CD4-positive, alpha-beta T cell treated with Interleukin-4 for 1 hour (primary cell): ENCODE measurements around the gene RMDN2.
"Not testable (repeated sequence)": the region's sequence is repeated elsewhere in the genome, so short reads cannot be mapped to it uniquely, and the experiment has no call there.

ENCODE experiments used
- DNase-seq, 2 donors: peaks; one replicate each; pipeline ENCODE4 v3.0.0-alpha.2; 2020 to 2022

Gene RMDN2

DNA sequence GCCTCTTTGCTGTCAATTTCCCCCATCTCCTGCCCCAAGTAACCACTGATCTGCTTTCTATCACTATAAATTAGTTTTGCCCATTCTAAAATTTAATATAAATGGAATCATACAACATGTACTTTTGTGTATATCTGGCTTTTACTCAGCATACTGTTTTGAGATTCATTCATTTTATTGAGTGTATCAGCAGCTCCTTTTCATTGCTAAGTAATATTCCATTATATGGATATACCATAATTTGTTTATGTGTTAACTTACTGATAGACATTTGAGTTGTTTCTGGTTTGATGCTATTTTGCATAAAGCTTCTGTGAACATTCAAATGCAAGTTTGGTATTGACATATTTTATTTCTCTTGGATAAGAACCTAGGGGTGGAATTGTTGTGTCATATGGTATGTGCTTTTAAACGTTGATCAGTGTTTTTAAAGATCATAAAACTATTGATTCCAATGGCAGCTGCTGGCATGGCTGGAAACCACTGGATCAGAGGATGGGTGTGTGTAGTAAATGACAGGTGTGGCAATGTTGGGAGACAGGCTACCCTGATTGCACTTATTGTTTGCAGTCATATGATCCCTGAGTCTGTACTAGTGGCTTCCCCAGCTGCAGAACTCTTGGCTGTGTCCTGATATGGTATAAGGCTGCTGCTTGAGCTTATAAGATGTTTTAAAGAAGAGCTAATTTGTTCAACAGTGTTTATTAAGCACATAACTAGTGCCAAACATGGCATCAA, 75.6 kb downstream of the RMDN2 start:
- DNase-seq = no peak

DNA sequence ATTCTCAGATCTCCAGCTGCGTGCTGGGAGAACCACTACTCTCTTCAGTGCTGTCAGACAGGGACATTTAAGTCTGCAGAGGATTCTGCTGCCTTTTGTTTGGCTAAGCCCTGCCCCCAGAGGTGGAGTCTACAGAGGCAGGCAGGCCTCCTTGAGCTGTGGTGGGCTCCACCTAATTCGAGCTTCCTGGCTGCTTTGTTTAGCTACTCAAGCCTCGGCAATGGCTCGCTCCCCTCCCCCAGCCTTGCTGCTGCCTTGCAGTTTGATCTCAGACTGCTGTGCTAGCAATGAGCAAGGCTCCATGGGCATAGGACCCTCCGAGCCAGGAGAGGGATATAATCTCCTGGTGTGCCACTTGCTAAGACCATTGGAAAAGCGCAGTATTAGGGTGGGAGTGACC, 85.1 kb downstream of the RMDN2 start:
- DNase-seq = not testable (repeated sequence)

- no peak for DNase-seq
These were observed 85.9 kb downstream of the RMDN2 start for GRCh38 chr2:38010995-38011394.

DNA sequence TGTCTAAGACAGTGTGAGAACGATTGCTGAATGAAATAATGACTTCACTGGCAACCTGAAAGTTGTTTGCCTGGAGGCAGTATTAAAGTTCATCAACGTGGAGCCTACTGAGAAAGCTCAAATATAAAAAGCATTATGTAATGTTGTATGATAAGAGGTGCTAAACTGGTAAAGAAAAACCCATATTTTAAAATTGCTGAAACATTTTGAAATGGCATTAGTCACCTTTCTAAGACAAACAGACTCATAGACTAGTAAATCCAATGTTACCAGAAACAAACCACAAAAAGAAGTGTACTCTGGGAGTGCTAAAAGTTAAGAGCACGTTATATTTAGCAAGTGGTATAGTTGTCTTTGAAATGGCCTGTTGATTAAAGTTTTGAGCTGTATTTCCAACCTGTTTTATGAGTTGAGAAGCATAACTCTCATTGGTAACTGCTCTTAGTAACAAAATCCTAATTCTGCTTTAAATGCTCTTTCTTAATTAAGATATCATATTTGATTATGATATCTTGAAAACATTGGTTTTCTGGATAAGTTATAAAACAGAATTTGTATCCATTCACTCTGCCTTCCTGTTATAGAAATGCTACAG, 88.2 kb downstream of the RMDN2 start:
- DNase-seq = no peak

DNA sequence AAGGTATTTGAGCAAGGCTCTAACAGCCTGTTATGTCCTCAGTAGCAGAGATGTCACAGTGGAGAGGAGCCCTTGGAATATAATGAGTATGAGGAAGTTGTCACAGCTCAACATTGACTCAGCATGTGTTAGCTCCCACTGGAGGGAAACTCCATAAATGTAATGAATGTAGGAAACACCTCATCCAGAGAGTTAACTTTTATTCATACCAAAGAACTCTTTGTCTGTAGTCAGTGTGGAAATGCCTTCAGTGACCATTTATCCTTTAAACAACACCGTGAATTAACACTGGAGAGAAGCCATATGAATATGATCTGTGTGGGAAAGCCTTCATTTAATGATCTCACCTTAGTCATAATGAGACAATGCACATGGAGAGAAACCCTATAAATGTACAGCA, 91.1 kb downstream of the RMDN2 start:
- no peak for DNase-seq

DNA sequence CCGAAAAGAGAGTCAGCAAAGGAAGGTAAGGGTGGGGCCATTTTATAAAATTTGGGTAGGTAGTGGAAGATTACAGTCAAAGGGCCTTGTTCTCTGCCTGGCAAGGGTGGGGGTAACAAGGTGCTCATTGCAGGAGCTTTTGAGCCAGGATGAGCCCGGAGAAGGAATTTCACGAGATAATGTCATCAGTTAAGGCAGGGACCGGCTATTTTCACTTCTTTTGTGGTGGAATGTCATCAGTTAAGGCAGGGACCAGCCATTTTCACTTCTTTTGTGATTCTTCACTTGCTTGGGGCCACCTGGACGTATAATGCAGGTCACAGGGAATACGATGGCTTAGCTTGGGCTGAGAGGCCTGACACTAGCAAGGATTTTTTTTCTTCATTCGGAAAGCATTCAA, 92.7 kb downstream of the RMDN2 start:
- no peak for DNase-seq

DNA sequence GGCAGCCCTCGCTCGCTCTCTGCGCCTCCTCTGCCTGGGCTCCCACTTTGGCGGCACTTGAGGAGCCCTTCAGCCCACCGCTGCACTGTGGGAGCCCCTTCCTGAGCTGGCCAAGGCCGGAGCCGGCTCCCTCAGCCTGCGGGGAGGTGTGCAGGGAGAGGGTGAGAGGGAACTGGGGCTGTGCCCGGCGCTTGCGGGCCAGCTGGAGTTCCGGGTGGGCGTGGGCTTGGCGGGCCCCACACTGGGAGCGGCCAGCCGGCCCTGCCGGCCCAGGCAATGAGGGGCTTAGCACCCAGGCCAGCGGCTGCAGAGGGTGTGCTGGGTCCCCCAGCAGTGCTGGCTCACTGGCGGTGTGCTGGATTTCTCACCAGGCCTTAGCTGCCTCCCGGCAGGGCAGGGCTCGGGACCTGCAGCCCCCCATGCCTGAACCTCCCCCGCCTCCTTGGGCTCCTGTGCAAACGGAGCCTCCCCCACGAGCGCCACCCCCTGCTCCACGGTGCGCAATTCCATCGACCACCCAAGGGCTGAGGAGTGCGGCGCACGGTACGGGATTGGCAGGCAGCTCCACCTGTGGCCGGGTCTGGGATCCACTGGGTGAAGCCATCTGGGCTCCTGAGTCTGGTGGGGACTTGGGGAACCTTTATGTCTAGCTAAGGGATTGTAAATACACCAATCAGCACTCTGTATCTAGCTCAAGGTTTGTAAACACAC, 95.4 kb downstream of the RMDN2 start:
- not testable (repeated sequence) for DNase-seq

DNA sequence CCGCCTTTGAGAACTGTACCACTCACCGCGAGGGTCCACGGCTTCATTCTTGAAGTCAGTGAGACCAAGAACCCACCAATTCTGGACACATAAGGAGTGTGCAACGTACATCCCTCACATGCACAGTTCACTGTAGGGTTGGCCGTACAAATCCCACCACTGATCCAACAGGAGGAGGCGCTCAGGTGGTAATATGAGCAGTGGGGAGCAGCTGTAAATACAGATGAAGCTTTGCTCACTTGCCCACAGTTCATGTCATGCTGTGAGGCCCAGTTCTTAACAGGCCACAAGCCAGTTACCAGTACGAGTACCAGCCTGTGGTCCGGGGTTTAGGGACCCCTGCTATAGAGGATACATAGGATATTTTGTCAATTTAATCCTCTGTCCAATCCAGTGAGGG, 96.5 kb downstream of the RMDN2 start:
- no peak for DNase-seq

- DNase-seq = no peak
These were observed 101.8 kb downstream of the RMDN2 start for GRCh38 chr2:38026846-38027245.

- no peak for DNase-seq
These were observed 103.7 kb downstream of the RMDN2 start for GRCh38 chr2:38028829-38029228.

DNA sequence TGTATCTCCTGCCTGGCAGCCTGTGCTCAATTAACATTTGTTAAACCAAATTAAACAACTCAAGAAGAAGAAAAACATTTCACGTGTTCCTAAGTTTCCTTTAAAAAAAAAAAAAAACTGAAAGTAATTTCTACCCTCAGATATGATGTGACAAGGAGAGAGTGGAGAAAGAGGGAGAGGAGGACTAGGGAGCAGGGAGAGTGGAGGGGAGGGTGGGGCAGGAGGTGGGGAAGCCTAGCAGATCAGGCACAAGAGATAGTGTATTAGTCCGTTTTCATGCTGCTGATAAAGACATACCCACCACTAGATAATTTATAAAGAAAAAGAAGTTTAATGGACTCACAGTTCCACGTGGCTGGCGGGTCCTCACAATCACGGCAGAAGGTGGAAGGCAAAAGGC, 104.4 kb downstream of the RMDN2 start:
- DNase-seq = no peak

DNA sequence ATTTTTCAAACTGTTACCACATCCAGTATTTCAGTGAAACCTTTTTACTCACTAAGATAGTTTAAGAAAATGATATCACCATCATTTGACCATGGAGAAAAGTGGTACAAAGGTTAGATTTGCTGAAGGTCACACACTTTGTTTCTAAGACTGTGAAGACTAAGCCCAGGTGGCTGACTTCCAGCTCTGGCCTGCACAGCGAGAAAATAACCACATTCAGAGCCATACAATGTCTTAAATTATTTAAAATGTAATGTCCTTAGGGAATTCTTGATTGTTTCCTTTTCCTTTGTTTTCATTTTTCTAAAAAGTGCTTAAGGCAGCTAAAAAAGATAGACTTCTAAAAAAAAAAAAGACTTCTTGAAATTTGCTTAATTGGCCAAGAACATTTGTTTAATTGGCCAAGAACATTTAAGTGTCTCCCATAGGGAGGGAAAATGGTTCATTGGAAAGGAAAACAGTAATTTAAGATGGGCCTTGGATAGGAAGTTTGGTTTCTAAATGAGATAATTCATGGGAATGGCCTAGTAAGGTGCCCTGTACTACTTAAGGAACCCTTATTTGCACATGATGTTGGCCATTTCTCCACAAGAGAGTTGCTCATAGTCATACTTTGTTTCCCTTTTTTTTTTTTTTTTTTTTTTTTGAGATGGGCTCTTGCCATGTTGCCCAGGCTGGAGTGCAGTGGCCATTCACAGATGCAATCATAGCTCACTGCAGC, 105.7 kb downstream of the RMDN2 start:
- DNase-seq = no peak

DNA sequence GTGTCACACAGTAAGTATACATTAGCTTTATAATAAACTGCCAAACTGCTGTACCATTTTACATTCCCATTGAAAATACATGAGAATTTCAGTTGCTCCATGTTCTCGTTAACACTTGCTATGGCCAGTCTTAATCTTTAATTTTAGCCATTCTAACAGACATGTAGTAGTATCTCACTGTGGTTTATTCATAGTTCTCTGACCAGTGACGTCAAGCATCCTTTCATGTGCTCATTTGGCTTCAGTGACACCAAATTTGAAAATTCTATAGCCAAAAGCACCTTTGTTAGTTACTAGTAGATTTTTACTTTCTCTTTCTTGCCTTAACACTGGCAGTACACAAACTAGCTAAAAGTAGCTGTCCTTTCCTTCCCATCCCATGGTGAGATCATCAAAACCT, 107.9 kb downstream of the RMDN2 start:
- no peak for DNase-seq

GRCh38 chr2:38033646-38034045, 108.6 kb downstream of the RMDN2 start:
- no peak for DNase-seq

GRCh38 chr2:38035968-38036367, 110.9 kb downstream of the RMDN2 start:
- no peak for DNase-seq

GRCh38 chr2:38037325-38037724, 112.2 kb downstream of the RMDN2 start:
- DNase-seq = no peak

- no peak for DNase-seq
These were observed 112.9 kb downstream of the RMDN2 start for GRCh38 chr2:38037757-38038621.

DNA sequence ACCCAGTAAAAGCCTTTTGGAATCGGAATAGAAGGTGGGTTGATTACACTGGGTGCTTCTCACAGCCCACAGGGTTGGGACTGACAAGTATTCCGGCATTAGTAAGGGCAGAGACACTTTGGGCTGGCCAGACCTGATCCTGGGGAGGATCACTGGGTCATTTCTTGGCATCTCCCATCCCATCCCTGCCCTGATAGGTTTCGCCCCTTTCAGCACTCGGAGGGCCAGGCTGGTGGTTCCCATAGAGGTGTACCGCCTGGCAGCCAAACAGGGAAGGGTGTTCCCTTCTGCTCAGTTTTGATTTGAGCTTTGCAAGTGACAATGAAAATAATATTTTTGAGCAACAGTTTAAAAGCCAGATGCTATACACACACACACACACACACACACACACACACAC, 113.6 kb downstream of the RMDN2 start:
- DNase-seq = no peak

DNA sequence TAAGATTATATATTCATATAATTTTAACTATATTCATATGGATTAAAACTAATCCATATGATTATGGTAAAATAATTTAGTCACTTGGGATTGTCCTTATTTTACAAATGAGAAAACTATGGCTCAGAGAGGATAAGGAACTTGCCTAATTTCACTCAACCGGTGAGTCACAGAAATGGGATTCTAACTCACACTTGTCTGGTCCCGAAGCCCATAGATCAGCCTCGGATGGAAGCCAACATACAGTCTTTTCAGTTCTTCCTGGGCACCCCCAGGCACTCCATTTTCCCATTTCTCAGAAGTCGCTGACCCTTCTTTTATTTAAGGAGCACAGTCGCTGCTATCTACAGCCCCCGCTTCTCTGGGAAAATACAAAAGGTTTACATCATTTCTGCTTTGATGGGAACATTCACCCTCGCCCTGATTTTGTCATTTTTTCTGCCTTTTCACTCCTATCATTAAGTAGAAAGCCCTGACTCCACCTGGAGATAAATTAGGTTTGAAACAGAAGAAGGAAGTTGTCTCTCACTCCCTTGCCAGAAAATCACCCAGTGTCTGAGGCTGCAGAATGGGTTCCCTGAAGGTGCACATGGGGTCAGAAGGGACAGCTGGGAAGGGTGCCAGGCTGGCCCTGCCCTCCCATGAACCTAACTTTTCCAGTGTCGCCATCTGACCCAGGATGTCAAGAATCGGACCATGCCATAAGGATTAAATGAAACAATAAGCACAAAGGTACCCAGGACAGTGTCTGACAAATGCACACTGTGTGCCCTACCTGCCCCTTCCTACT, 114.2 kb downstream of the RMDN2 start:
- no peak for DNase-seq

- no peak for DNase-seq
These were observed 120.7 kb downstream of the RMDN2 start for GRCh38 chr2:38045811-38046210.

- no peak for DNase-seq
These were observed 131.1 kb downstream of the RMDN2 start for GRCh38 chr2:38056216-38056615.
